ENCODE data around the gene ARFGEF2. TPM values are rescaled to one million over a fixed set of nuclear protein-coding genes. Genes with fewer than 3 reads are reported as not detected.
"Not testable (repeated sequence)": the region's sequence is repeated elsewhere in the genome, so short reads cannot be mapped to it uniquely, and the experiment has no call there.

The ARFGEF2 gene
- polyA plus RNA-seq, 1 donor (not counting 4 experiments of a cell fraction or from before 2014, with no cell fraction given) = 19.2 TPM

GRCh38 chr20:49009899-49010631, 88.6 kb downstream of the ARFGEF2 start:
- no peaks in the 10 kb centered on the region for H3K4me1 ChIP-seq (ENCODE audit: control insufficient read depth, extremely low read depth, insufficient read depth, low read length)
- peaks cover 26 to 31% of the 10 kb centered on the region in 2 experiments for H3K36me3 ChIP-seq (ENCODE audit: control insufficient read depth in 2 of 2, extremely low read depth in 1 of 2, insufficient read depth in 2 of 2, low read length in 2 of 2)
- DNase-seq (ENCODE audit: low read depth, low spot score) (no peak), FAIRE-seq (no peak)
- H3K9me1 ChIP-seq (ENCODE audit: control insufficient read depth, extremely low read depth, insufficient read depth, low read length) = peaks cover 4% of the 10 kb centered on the region
- no peaks in the 10 kb centered on the region for H3K79me2 ChIP-seq (ENCODE audit: control insufficient read depth, insufficient read depth, low read length)
- no peak overlapping the region for H2AFZ ChIP-seq (ENCODE audit: control insufficient read depth, low read length)
- H3K27ac ChIP-seq (ENCODE audit: control insufficient read depth, insufficient read depth, low read length) = no peak overlapping the region
- no peaks in the 10 kb centered on the region for H3K27me3 ChIP-seq (ENCODE audit: control insufficient read depth, extremely low read depth, insufficient read depth, low read length)
- no peak overlapping the region for H3K4me2 ChIP-seq (ENCODE audit: control insufficient read depth, extremely low read depth, insufficient read depth, low read depth, low read length)
- H4K20me1 ChIP-seq (ENCODE audit: control insufficient read depth, extremely low read depth, insufficient read depth, low read length) = no peaks in the 10 kb centered on the region
- no peak for TF ChIP-seq EZH2 (IDR thresholded peaks at IDR 0.05; ENCODE audit: low read length)
- no peak for TF ChIP-seq CTCF (optimal IDR thresholded peaks at IDR 0.05 in 1 of 3, IDR thresholded peaks at IDR 0.05 in 1 of 3, conservative IDR thresholded peaks at IDR 0.05 in 1 of 3; ENCODE audit: extremely low read depth in 1 of 3, insufficient read depth in 2 of 3, low read length in 3 of 3)
- no peaks in the 10 kb centered on the region for H3K9me3 ChIP-seq (ENCODE audit: control insufficient read depth, low read depth, low read length)
- H3K4me3 ChIP-seq (ENCODE audit: control insufficient read depth in 2 of 3, extremely low read depth in 1 of 3, insufficient read depth in 2 of 3, low read depth in 1 of 3, low read length in 3 of 3) = no peak overlapping the region
- dilution Hi-C loops (cut with MboI; ENCODE audit: extremely low pct_ligation_motif_present, low sequenced_read_pairs) = no loop called here
- no peak overlapping the region for H3K9ac ChIP-seq (ENCODE audit: control insufficient read depth, extremely low read depth, insufficient read depth, low read length)

GRCh38 chr20:49024220-49024619, 102.7 kb downstream of the ARFGEF2 start:
- TF ChIP-seq CTCF (optimal IDR thresholded peaks at IDR 0.05 in 1 of 3, IDR thresholded peaks at IDR 0.05 in 1 of 3, conservative IDR thresholded peaks at IDR 0.05 in 1 of 3; ENCODE audit: extremely low read depth in 1 of 3, insufficient read depth in 2 of 3, low read length in 3 of 3) (no peak), EZH2 (IDR thresholded peaks at IDR 0.05; ENCODE audit: low read length) (no peak)
- Histone ChIP-seq H4K20me1 (ENCODE audit: control insufficient read depth, extremely low read depth, insufficient read depth, low read length) (no peaks in the 10 kb centered on the region), H3K4me3 (ENCODE audit: control insufficient read depth in 2 of 3, extremely low read depth in 1 of 3, insufficient read depth in 2 of 3, low read depth in 1 of 3, low read length in 3 of 3) (no peak overlapping the region), H3K36me3 (ENCODE audit: control insufficient read depth in 2 of 2, extremely low read depth in 1 of 2, insufficient read depth in 2 of 2, low read length in 2 of 2) (peaks cover 11 to 23% of the 10 kb centered on the region in 2 experiments), H3K79me2 (ENCODE audit: control insufficient read depth, insufficient read depth, low read length) (no peaks in the 10 kb centered on the region), H3K9ac (ENCODE audit: control insufficient read depth, extremely low read depth, insufficient read depth, low read length) (no peak overlapping the region), H3K27ac (ENCODE audit: control insufficient read depth, insufficient read depth, low read length) (no peak overlapping the region), H3K4me1 (ENCODE audit: control insufficient read depth, extremely low read depth, insufficient read depth, low read length) (no peaks in the 10 kb centered on the region), H3K9me3 (ENCODE audit: control insufficient read depth, low read depth, low read length) (no peaks in the 10 kb centered on the region), H3K4me2 (ENCODE audit: control insufficient read depth, extremely low read depth, insufficient read depth, low read depth, low read length) (no peak overlapping the region), H3K27me3 (ENCODE audit: control insufficient read depth, extremely low read depth, insufficient read depth, low read length) (no peaks in the 10 kb centered on the region), H2AFZ (ENCODE audit: control insufficient read depth, low read length) (no peak overlapping the region), H3K9me1 (ENCODE audit: control insufficient read depth, extremely low read depth, insufficient read depth, low read length) (no peaks in the 10 kb centered on the region)
- FAIRE-seq = no peak
- no peak for DNase-seq (ENCODE audit: low read depth, low spot score)
- dilution Hi-C loops (cut with MboI; ENCODE audit: extremely low pct_ligation_motif_present, low sequenced_read_pairs) = no loop called here

GRCh38 chr20:49028177-49028576, 106.7 kb downstream of the ARFGEF2 start:
- FAIRE-seq; dilution Hi-C loops (cut with MboI; ENCODE audit: extremely low pct_ligation_motif_present, low sequenced_read_pairs): not testable (repeated sequence)

More at GRCh38 chr20:49028177-49028576, 106.7 kb downstream of the ARFGEF2 start:
- H3K36me3 ChIP-seq (ENCODE audit: control insufficient read depth in 2 of 2, extremely low read depth in 1 of 2, insufficient read depth in 2 of 2, low read length in 2 of 2) = peaks cover 11 to 27% of the 10 kb centered on the region in 2 experiments
- not testable (repeated sequence) for H4K20me1 ChIP-seq (ENCODE audit: control insufficient read depth, extremely low read depth, insufficient read depth, low read length); H3K4me3 ChIP-seq (ENCODE audit: control insufficient read depth in 2 of 3, extremely low read depth in 1 of 3, insufficient read depth in 2 of 3, low read depth in 1 of 3, low read length in 3 of 3); H3K27ac ChIP-seq (ENCODE audit: control insufficient read depth, insufficient read depth, low read length); H3K9me1 ChIP-seq (ENCODE audit: control insufficient read depth, extremely low read depth, insufficient read depth, low read length); DNase-seq (ENCODE audit: low read depth, low spot score); H3K9ac ChIP-seq (ENCODE audit: control insufficient read depth, extremely low read depth, insufficient read depth, low read length); H3K79me2 ChIP-seq (ENCODE audit: control insufficient read depth, insufficient read depth, low read length); H3K9me3 ChIP-seq (ENCODE audit: control insufficient read depth, low read depth, low read length); H3K27me3 ChIP-seq (ENCODE audit: control insufficient read depth, extremely low read depth, insufficient read depth, low read length); H3K4me2 ChIP-seq (ENCODE audit: control insufficient read depth, extremely low read depth, insufficient read depth, low read depth, low read length); H2AFZ ChIP-seq (ENCODE audit: control insufficient read depth, low read length); H3K4me1 ChIP-seq (ENCODE audit: control insufficient read depth, extremely low read depth, insufficient read depth, low read length)

All from keratinocyte (primary cell).